HG02973 (cell line): ENCODE data around the gene BICDL1.
A peak's percentile ranks its signal among the peaks of the same experiment; 100 is the strongest.
"Not testable (repeated sequence)": the region's sequence is repeated elsewhere in the genome, so short reads cannot be mapped to it uniquely, and the experiment has no call there.

Experiments used
- ATAC-seq: cut with Tn5 transposase; IDR thresholded peaks from one replicate; pipeline ENCODE4 v1.9.1; 2021; ENCODE audit warnings: moderate library complexity; ENCODE audit not compliant: unreplicated experiment

BICDL1 gene

GRCh38 chr12:119988472-119989360, at the start of gene BICDL1:
TSS of gene BICDL1 (plus strand) at chr12:119989236. CDS start at chr12:119989869, 633 bp downstream.
- ATAC-seq: peak; percentile 73

- ATAC-seq: no peak
Observed at GRCh38 chr12:119940897-119941296, 48.1 kb upstream of the BICDL1 start.

GRCh38 chr12:119942386-119942785, 46.6 kb upstream of the BICDL1 start:
- no peak for ATAC-seq

GRCh38 chr12:119946213-119946612, 42.8 kb upstream of the BICDL1 start:
- no peak for ATAC-seq

- no peak for ATAC-seq
Observed at GRCh38 chr12:119949145-119949544, 39.9 kb upstream of the BICDL1 start.

GRCh38 chr12:119949594-119949993, 39.4 kb upstream of the BICDL1 start:
- no peak for ATAC-seq

- ATAC-seq: no peak
Observed at GRCh38 chr12:119956047-119956446, 33.0 kb upstream of the BICDL1 start.

GRCh38 chr12:119957135-119957534, 31.9 kb upstream of the BICDL1 start:
- no peak for ATAC-seq

GRCh38 chr12:119959435-119959834, 29.6 kb upstream of the BICDL1 start:
- ATAC-seq: no peak

GRCh38 chr12:119964123-119964522, 24.9 kb upstream of the BICDL1 start:
- ATAC-seq: no peak

GRCh38 chr12:119964929-119965328, 24.1 kb upstream of the BICDL1 start:
- no peak for ATAC-seq

- no peak for ATAC-seq
Observed at GRCh38 chr12:119980242-119980641, 8.8 kb upstream of the BICDL1 start.

GRCh38 chr12:119980702-119981101, 8.3 kb upstream of the BICDL1 start:
- ATAC-seq: not testable (repeated sequence)

- ATAC-seq: peak; percentile 33
Observed at GRCh38 chr12:119989361-119989730, 310 bp downstream of the BICDL1 start.

- ATAC-seq: peak; percentile 38
Observed at GRCh38 chr12:119989731-119990381, 820 bp downstream of the BICDL1 start.

GRCh38 chr12:119990382-119990874, 1.4 kb downstream of the BICDL1 start:
- no peak for ATAC-seq

- ATAC-seq: no peak
Observed at GRCh38 chr12:119992129-119992705, 3.2 kb downstream of the BICDL1 start.

- ATAC-seq: no peak
Observed at GRCh38 chr12:119994892-119995658, 6.0 kb downstream of the BICDL1 start.

GRCh38 chr12:119996417-119996816, 7.4 kb downstream of the BICDL1 start:
- no peak for ATAC-seq

- ATAC-seq: no peak
Observed at GRCh38 chr12:119998471-119999245, 9.6 kb downstream of the BICDL1 start.
